ENCODE measurements around the gene XIRP1. TPM values are rescaled to one million over a fixed set of nuclear protein-coding genes. Genes with fewer than 3 reads are reported as not detected.

The XIRP1 gene
- total RNA-seq, 2 experiments from 2014 or later, result 0.62 to 0.72 TPM

DNA sequence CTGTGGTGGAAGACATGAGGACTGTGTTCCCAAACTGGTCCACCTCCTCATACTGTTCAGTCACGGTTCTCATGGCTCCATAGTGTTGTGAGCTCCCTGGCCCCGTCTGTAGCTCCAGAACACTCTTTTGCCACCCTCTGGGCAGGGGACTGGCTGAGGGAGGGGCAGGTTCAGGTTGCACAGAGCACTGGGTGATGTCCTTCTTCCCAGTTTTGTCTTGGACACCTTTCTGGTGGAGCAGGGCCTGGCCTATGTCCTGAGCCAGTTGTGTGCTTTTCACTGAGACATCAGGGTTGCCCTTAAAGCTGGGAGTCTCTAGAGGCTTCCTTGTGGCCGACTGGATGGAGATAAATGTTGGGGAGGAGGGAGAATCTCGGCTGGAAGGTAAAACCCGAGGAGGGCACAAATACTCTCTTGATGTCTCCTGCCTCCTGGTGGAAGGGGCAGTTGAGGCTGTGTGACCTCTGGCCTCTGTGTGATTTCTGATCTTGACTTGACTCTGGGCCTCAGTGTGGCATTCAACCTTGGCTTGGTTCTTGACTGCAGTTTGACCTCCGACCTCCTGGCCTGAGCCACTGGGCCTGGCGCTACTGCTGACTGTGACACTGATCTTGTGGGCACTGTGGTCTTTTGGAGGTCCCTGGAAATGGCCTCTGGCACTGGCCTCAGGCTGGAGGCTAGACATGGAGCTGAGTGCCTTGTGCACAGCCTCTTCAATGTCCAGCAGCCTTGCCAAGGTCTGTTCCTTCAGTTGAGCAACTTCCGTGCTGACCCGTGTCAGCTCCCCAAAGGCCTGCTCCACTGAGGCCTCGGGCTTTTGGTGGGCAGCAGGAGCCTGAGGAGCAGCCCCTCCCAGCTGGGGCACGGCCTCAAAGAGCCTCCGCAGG, 8.1 kb downstream of the XIRP1 start:
- CTCF ChIA-PET, result interaction anchor here (1.9 to 10.5 kb wide), 2 partner anchors 57 to 106 kb away, joined by 7 to 359 read pairs; no protein-coding TSS in a partner anchor
- H3K27me3 Mint-ChIP-seq (ENCODE audit: low read depth), result no peaks in the 10 kb centered on the region
- intact Hi-C loops (cut with micrococcal nuclease), result loop anchor here (1.0 kb wide), 1 partner anchor 58 kb away; no protein-coding TSS in a partner anchor

DNA sequence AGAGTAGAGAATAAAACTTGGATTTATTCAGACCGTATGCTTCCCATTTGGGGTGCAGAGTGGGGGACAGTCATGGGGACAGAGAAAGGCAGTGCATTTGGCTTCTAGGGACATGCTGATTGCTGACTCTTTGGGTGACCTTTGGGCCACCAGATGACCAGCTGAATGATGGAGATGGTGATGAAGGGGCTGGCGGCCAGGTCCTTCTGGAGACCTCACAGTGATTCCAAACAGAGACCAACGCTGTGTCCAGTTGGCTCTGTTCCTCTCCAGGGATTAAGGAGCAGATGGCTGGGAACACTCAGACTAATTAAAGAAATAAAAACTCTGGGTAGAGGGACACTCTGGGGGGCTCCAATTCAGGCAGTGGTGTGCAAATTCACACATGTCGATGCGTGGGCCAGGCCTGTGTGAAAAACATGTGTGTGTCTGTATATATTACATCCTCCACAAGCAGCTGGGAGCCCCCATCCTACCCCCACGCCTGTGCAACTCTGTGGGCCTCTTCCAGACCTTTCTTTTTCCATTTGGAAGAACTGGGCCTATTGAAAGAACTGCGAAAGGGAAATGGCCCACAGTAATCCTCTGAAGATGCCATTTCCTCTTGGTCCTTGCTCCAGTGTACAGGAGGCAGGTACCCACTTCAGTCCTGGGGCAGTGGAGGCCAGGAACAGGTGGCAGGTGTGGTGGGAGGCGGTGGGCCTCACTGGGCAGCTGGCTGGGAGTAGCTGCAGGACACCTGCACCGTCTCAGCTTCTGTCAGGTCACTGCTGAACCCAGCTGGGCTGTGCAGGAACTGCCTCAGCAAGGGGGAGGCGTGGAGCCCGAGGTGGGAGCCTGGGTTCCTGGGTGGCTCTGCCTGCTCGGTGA, 8.9 kb downstream of the XIRP1 start:
- H3K27me3 Mint-ChIP-seq (ENCODE audit: low read depth), result no peaks in the 10 kb centered on the region
- no peak overlapping the region for H3K27ac Mint-ChIP-seq
- H3K9me3 Mint-ChIP-seq, result no peaks in the 10 kb centered on the region
- intact Hi-C loops (cut with micrococcal nuclease), result loop anchor here (1.0 kb wide), 1 partner anchor 57 kb away; no protein-coding TSS in a partner anchor
- no peak overlapping the region for H3K4me3 Mint-ChIP-seq
- DNase-seq, result no peak
- H3K36me3 Mint-ChIP-seq (ENCODE audit: low read depth), result no peaks in the 10 kb centered on the region
- peaks cover 26% of the 10 kb centered on the region for H3K4me1 Mint-ChIP-seq (ENCODE audit: low read depth)
- CTCF ChIA-PET, result interaction anchor here (1.9 to 10.5 kb wide), 2 partner anchors 56 to 106 kb away, joined by 7 to 359 read pairs; no protein-coding TSS in a partner anchor

More for the DNA sequence above, 8.1 kb downstream of the XIRP1 start:
- H3K27ac Mint-ChIP-seq, result no peak overlapping the region
- H3K36me3 Mint-ChIP-seq (ENCODE audit: low read depth), result no peaks in the 10 kb centered on the region
- no peak overlapping the region for H3K4me3 Mint-ChIP-seq
- H3K4me1 Mint-ChIP-seq (ENCODE audit: low read depth), result peaks cover 18% of the 10 kb centered on the region
- H3K9me3 Mint-ChIP-seq, result no peaks in the 10 kb centered on the region
- no peak for DNase-seq

DNA sequence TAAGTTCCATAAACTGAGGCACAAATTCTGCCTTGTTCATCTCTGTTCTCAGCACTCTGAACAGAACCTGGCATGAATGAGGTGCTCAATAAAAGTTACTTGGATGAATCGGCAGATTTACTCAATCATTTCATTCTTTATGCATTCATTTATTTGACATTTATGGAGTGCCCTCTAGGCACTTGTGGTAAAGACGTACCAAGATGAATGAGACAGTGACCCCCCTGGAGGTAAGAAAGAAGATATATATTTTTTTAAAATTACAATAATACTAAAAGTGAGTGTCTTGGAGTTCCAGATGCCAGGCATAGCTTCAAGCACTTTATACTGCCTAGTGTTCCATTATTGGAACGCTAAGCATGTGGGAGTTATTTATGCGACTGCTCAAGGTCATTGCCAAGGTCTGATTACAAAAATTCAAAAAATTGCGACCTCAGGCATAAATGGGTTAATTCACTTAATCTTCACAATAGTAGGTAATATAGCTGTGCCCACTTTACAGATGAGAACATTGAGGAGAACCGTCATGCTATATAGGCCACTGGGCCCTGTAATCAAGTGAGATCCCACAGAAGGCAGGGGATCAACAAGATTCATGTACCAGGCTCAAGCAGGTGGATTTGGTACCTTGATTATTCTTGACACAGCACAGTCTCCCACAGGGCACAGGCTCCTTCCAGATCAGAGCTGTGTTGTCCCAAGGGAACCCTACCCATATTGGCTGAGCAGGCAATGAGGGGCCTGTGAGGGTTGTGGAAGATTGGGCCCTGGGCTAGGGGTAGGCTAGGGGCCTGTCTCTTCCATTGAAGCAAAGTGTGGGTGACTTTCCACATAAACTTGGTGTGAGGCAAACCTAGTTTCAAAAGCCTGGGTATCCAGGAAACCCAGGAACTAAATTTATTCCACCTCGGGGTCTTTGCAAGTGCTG, 10.7 kb downstream of the XIRP1 start:
- no peaks in the 10 kb centered on the region for H3K9me3 Mint-ChIP-seq
- H3K4me1 Mint-ChIP-seq (ENCODE audit: low read depth), result peaks cover 37% of the 10 kb centered on the region
- no peak for DNase-seq
- CTCF ChIA-PET, result interaction anchor here (0.7 to 1.4 kb wide), 3 partner anchors 53 to 109 kb away, joined by 3 to 4 read pairs (median 3); no protein-coding TSS in a partner anchor
- peak overlapping the region; percentile 78 for H3K4me3 Mint-ChIP-seq
- no peaks in the 10 kb centered on the region for H3K27me3 Mint-ChIP-seq (ENCODE audit: low read depth)
- peak overlapping the region; percentile 74 for H3K27ac Mint-ChIP-seq
- intact Hi-C loops (cut with micrococcal nuclease), result loop anchor here (1.0 to 2.0 kb wide), 2 partner anchors 80 to 203 kb away; no protein-coding TSS in a partner anchor
- no peaks in the 10 kb centered on the region for H3K36me3 Mint-ChIP-seq (ENCODE audit: low read depth)

GRCh38 chr3:39180546-39181346, 11.6 kb downstream of the XIRP1 start:
- Mint-ChIP-seq H3K27me3 (ENCODE audit: low read depth) (no peaks in the 10 kb centered on the region), H3K36me3 (ENCODE audit: low read depth) (peaks cover 1% of the 10 kb centered on the region), H3K27ac (peak overlapping the region; percentile 92), H3K4me3 (peak overlapping the region; percentile 85), H3K4me1 (ENCODE audit: low read depth) (peaks cover 46% of the 10 kb centered on the region), H3K9me3 (peaks cover 3% of the 10 kb centered on the region)
- peak; percentile 89 for DNase-seq
- CTCF ChIA-PET, result interaction anchor here (1.1 to 1.2 kb wide), 2 partner anchors 17 to 32 kb away, joined by 3 read pairs; no protein-coding TSS in a partner anchor
- intact Hi-C loops (cut with micrococcal nuclease), result loop anchor here (1.0 to 2.0 kb wide), 7 partner anchors 12 to 226 kb away; partner anchors contain the start of genes RPSA and XIRP1

GRCh38 chr3:39180183-39180545, 12.2 kb downstream of the XIRP1 start:
- Mint-ChIP-seq H3K27ac (peak overlapping the region; percentile 92), H3K4me1 (ENCODE audit: low read depth) (peaks cover 49% of the 10 kb centered on the region), H3K27me3 (ENCODE audit: low read depth) (no peaks in the 10 kb centered on the region), H3K36me3 (ENCODE audit: low read depth) (peaks cover 3% of the 10 kb centered on the region), H3K4me3 (peak overlapping the region; percentile 85), H3K9me3 (peaks cover 5% of the 10 kb centered on the region)
- CTCF ChIA-PET, result interaction anchor here (0.7 to 1.2 kb wide), 3 partner anchors 17 to 53 kb away, joined by 3 read pairs; no protein-coding TSS in a partner anchor
- DNase-seq, result peak; percentile 57
- intact Hi-C loops (cut with micrococcal nuclease), result loop anchor here (1.0 to 2.0 kb wide), 6 partner anchors 12 to 226 kb away; partner anchors contain the start of genes RPSA and XIRP1

DNA sequence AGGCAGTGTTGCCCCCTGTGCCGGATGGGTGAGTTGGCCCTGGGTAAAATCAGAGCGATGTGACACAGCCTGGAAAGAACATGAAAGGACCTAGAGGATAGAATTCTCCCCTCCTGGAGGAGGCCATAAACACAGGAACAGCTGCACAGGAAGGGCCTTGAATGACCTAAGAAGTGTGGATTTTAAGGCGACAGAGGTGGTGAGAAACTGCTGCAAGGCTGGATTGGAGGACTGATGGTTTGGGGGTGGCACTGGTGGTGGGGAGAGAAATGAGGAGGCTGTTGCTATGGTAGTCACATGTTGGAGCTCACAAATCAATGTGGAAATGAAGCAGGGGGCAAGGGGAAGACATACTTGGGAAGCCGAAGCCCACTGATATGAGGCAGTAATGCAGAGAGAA, 13.8 kb downstream of the XIRP1 start:
- Mint-ChIP-seq H3K36me3 (ENCODE audit: low read depth) (peaks cover 3% of the 10 kb centered on the region), H3K27ac (peak overlapping the region; percentile 92), H3K4me3 (peak overlapping the region; percentile 72), H3K27me3 (ENCODE audit: low read depth) (no peaks in the 10 kb centered on the region), H3K4me1 (ENCODE audit: low read depth) (peaks cover 49% of the 10 kb centered on the region), H3K9me3 (peaks cover 7% of the 10 kb centered on the region)
- intact Hi-C loops (cut with micrococcal nuclease), result loop anchor here (1.0 kb wide), 1 partner anchor 127 kb away; the partner anchor contains the start of gene SCN11A
- CTCF ChIA-PET, result interaction anchor here (0.9 to 1.9 kb wide), 7 partner anchors 13 to 114 kb away, joined by 3 to 9 read pairs (median 4); no protein-coding TSS in a partner anchor
- DNase-seq, result peak; percentile 59

DNA sequence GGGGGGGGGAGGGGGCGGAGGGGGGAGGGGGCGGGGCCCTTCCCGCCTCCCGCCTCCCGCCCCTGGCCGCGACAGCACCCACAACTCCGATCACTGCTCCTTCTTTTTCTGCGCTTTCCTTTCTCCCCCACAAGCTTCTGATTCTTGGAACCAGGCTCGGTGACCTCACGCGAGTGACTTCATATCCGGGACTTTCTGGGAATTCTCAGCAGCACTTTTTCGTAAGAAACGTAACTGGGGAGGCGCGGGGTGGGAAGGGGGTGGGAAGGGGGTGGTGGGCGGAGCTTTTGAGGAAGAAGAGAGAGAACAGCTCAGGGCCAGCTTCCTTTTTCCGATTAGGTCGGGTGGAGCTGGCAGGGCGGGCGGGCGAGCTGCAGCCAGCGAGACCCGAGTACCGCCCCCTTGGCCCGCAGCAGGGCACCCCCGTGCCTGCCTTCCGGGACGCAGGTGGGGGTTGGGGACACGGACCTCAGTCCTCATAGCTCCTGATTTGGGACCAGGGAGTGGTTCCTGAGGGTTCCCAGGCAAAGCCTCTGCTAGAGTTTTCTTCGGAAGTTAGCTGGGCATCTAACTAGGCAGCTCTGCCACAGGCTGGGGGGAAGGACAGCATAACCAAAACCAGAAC, 14.6 kb downstream of the XIRP1 start:
- intact Hi-C loops (cut with micrococcal nuclease), result loop anchor here (1.0 kb wide), 1 partner anchor 127 kb away; the partner anchor contains the start of gene SCN11A
- CTCF ChIA-PET, result interaction anchor here (0.9 to 1.9 kb wide), 7 partner anchors 13 to 114 kb away, joined by 3 to 9 read pairs (median 4); no protein-coding TSS in a partner anchor
- H3K4me3 Mint-ChIP-seq, result peak overlapping the region; percentile 72
- peaks cover 3% of the 10 kb centered on the region for H3K36me3 Mint-ChIP-seq (ENCODE audit: low read depth)
- H3K9me3 Mint-ChIP-seq, result peaks cover 7% of the 10 kb centered on the region
- DNase-seq, result peak; percentile 94
- peak overlapping the region; percentile 92 for H3K27ac Mint-ChIP-seq
- H3K27me3 Mint-ChIP-seq (ENCODE audit: low read depth), result no peaks in the 10 kb centered on the region
- H3K4me1 Mint-ChIP-seq (ENCODE audit: low read depth), result peaks cover 49% of the 10 kb centered on the region

DNA sequence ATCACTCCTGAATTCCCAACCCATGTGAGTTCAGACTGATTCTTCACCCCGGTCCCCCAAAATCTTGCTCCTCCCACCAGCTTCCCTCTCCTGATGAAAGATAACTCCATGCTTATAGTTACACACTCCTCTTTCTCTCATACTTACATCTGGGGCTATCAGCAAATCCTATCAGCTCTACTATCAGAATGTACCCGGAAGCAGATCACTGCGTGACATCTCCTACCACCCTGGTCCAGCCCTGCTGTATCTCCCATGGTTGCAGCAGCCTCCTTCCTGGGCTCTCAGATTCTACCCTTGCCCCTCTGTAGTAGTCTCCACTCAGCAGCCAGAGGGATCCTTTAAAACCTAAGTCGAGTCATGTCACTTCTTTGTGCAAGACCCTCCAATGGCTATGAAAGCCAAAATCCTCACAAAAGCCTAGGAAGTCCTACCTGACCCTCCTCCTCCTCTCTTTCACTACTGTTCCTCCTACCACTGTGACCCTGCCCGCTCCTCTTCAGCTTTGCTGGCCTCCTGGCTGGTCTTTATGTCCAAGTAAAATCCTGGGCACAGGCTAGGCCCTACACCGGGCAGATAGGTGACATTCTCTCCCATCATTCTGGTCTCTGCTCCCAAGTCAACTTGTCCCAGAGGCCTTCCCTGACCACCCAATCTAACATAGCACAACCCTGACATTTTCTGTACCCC, 16.2 kb downstream of the XIRP1 start:
- CTCF ChIA-PET, result interaction anchor here (0.9 kb wide), 1 partner anchor 116 kb away, joined by 3 read pairs; no protein-coding TSS in a partner anchor
- peak overlapping the region; percentile 92 for H3K27ac Mint-ChIP-seq
- no peak for DNase-seq
- peaks cover 7% of the 10 kb centered on the region for H3K9me3 Mint-ChIP-seq
- intact Hi-C loops (cut with micrococcal nuclease), result no loop called here
- H3K36me3 Mint-ChIP-seq (ENCODE audit: low read depth), result peaks cover 3% of the 10 kb centered on the region
- no peaks in the 10 kb centered on the region for H3K27me3 Mint-ChIP-seq (ENCODE audit: low read depth)
- H3K4me1 Mint-ChIP-seq (ENCODE audit: low read depth), result peaks cover 48% of the 10 kb centered on the region
- H3K4me3 Mint-ChIP-seq, result no peak overlapping the region

- intact Hi-C loops (cut with micrococcal nuclease), result no loop called here
- Mint-ChIP-seq H3K4me3 (no peak overlapping the region), H3K36me3 (ENCODE audit: low read depth) (peaks cover 3% of the 10 kb centered on the region), H3K9me3 (peaks cover 7% of the 10 kb centered on the region), H3K4me1 (ENCODE audit: low read depth) (peaks cover 29% of the 10 kb centered on the region), H3K27me3 (ENCODE audit: low read depth) (no peaks in the 10 kb centered on the region), H3K27ac (no peak overlapping the region)
- CTCF ChIA-PET, result interaction anchor here (1.0 to 2.3 kb wide), 6 partner anchors 15 to 173 kb away, joined by 3 to 8 read pairs (median 3); no protein-coding TSS in a partner anchor
- no peak for DNase-seq
These were observed 18.9 kb downstream of the XIRP1 start for GRCh38 chr3:39173318-39174125.
